Gastroesophageal sphincter (tissue), 4 donors: Measurements from ENCODE around the gene CTIF. TPM values are rescaled to one million over a fixed set of nuclear protein-coding genes. Genes with fewer than 3 reads are reported as not detected.

Experiments used
- ATAC-seq: fragments of 150-250 bp; one replicate; pipeline ENCODE4 v1.9.1; 2016; ENCODE audit warnings: mild to moderate bottlenecking, moderate library complexity
- H3K27ac ChIP-seq, 4 donors: fragments of 200-600 bp; sonication (generic) in 3 of 4; 1 replicate in 3 of 4; 2 replicates in 1 of 4; pipeline ENCODE4 v1.5.1; 2016 to 2019
- H3K27me3 ChIP-seq: fragments of 200-600 bp; sonication (generic); one replicate; pipeline ENCODE4 v1.5.1; 2019
- H3K36me3 ChIP-seq, 2 donors: fragments of 200-600 bp; sonication (generic); one replicate each; pipeline ENCODE4 v1.5.1; 2019; ENCODE audit warnings: control low read depth in 1 of 2
- H3K4me1 ChIP-seq, 3 donors: fragments of 200-600 bp; sonication (generic); 1 replicate in 2 of 3; 2 replicates in 1 of 3; pipeline ENCODE4 v1.5.1; 2016 to 2019; ENCODE audit warnings: control low read depth in 2 of 3
- H3K4me3 ChIP-seq, 2 donors: fragments of 200-600 bp; sonication (generic); one replicate each; pipeline ENCODE4 v1.5.1; 2019; ENCODE audit warnings: mild to moderate bottlenecking in 1 of 2, moderate library complexity in 1 of 2
- H3K9me3 ChIP-seq, 3 donors: fragments of 200-600 bp; sonication (generic); one replicate each; pipeline ENCODE4 v1.5.1; 2017 to 2019; ENCODE audit warnings: control low read depth in 2 of 3
- EP300 ChIP-seq: sonication (generic); formaldehyde crosslinking; IDR thresholded peaks from one replicate; pipeline ENCODE4 v1.6.1; 2017; ENCODE audit warnings: antibody characterized with exemption, mild to moderate bottlenecking
- POLR2A ChIP-seq, 2 donors: fragments of 450-650 bp; IDR thresholded peaks; one replicate each; pipeline ENCODE4 v1.6.1; 2017; ENCODE audit warnings: antibody characterized with exemption in 2 of 2, mild to moderate bottlenecking in 2 of 2, moderate library complexity in 1 of 2
- POLR2AphosphoS5 ChIP-seq: sonication (generic); formaldehyde crosslinking; IDR thresholded peaks from one replicate; pipeline ENCODE4 v1.6.1; 2017; ENCODE audit warnings: antibody characterized with exemption
- WGBS, 2 donors: methylation state at CpG; one replicate each; pipeline ENCODE4 v1.1.5; 2018; ENCODE audit warnings: low coverage in 1 of 2; 5-methylcytosine and 5-hydroxymethylcytosine counted together
- total RNA-seq, 4 donors: library from RNA; depleted of rRNA; stranded (reverse); fragments of >200 nt; gene quantifications; one replicate each; pipeline ENCODE4 v1.1.0, GENCODE V29; 2016
- TF ChIP-seq, protein P1 (sequence below), 4 experiments: fragments of 200-600 bp in 2 of 4; fragments of 450-650 bp in 2 of 4; sonication (generic) in 1 of 4; IDR thresholded peaks; one replicate each; pipeline ENCODE4 v1.5.1; 2017 to 2019; ENCODE audit warnings: antibody characterized with exemption in 4 of 4, mild to moderate bottlenecking in 2 of 4, moderate library complexity in 2 of 4

Gene CTIF
- total RNA-seq, 4 donors from 2014 or later: 31.4 to 124 (median 78.1) TPM

GRCh38 chr18:48542513-48543181 is 3.8 kb downstream of the CTIF start:
- ATAC-seq: no peak
- 88 to 89% methylated on average over 3 to 7 of the region's 7 CpGs for WGBS, 2 donors
- TF ChIP-seq EP300 (no peak), POLR2A (IDR thresholded peaks at IDR 0.05) (no peak), POLR2AphosphoS5 (no peak)
- TF ChIP-seq, protein P1, sequence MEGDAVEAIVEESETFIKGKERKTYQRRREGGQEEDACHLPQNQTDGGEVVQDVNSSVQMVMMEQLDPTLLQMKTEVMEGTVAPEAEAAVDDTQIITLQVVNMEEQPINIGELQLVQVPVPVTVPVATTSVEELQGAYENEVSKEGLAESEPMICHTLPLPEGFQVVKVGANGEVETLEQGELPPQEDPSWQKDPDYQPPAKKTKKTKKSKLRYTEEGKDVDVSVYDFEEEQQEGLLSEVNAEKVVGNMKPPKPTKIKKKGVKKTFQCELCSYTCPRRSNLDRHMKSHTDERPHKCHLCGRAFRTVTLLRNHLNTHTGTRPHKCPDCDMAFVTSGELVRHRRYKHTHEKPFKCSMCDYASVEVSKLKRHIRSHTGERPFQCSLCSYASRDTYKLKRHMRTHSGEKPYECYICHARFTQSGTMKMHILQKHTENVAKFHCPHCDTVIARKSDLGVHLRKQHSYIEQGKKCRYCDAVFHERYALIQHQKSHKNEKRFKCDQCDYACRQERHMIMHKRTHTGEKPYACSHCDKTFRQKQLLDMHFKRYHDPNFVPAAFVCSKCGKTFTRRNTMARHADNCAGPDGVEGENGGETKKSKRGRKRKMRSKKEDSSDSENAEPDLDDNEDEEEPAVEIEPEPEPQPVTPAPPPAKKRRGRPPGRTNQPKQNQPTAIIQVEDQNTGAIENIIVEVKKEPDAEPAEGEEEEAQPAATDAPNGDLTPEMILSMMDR (IDR thresholded peaks at IDR 0.05): no peak
- Histone ChIP-seq H3K4me1 (peaks cover 12 to 72% (median 31%) of the 10 kb centered on the region in 3 donors), H3K4me3 (no peak overlapping the region), H3K9me3 (no peaks in the 10 kb centered on the region), H3K27me3 (no peaks in the 10 kb centered on the region), H3K36me3 (no peaks in the 10 kb centered on the region), H3K27ac (peak overlapping the region in 3 of 4 donors; percentile 83 to 94 (median 87))

GRCh38 chr18:48543228-48543627 is 4.4 kb downstream of the CTIF start:
- peaks cover 12 to 73% (median 34%) of the 10 kb centered on the region in 3 donors for H3K4me1 ChIP-seq
- TF ChIP-seq EP300 (no peak), POLR2AphosphoS5 (no peak), POLR2A (IDR thresholded peaks at IDR 0.05) (no peak)
- TF ChIP-seq, protein P1 (IDR thresholded peaks at IDR 0.05): no peak
- H3K27ac ChIP-seq: peak overlapping the region in 3 of 4 donors; percentile 83 to 94 (median 87)
- no peak for ATAC-seq
- H3K9me3 ChIP-seq: no peaks in the 10 kb centered on the region
- 20 to 74% methylated on average over 1 to 5 of the region's 8 CpGs for WGBS, 2 donors
- no peaks in the 10 kb centered on the region for H3K36me3 ChIP-seq
- no peak overlapping the region for H3K4me3 ChIP-seq
- no peaks in the 10 kb centered on the region for H3K27me3 ChIP-seq

GRCh38 chr18:48544116-48544515 is 5.3 kb downstream of the CTIF start:
- H3K4me1 ChIP-seq: peaks cover 15 to 79% (median 41%) of the 10 kb centered on the region in 3 donors
- H3K27ac ChIP-seq: peak overlapping the region in 3 of 4 donors; percentile 83 to 94 (median 87)
- no peak for ATAC-seq
- no peaks in the 10 kb centered on the region for H3K36me3 ChIP-seq
- no peaks in the 10 kb centered on the region for H3K27me3 ChIP-seq
- no peaks in the 10 kb centered on the region for H3K9me3 ChIP-seq
- TF ChIP-seq, protein P1 (IDR thresholded peaks at IDR 0.05): no peak
- TF ChIP-seq EP300: no peak
- TF ChIP-seq POLR2AphosphoS5: no peak
- TF ChIP-seq POLR2A (IDR thresholded peaks at IDR 0.05): no peak
- no peak overlapping the region for H3K4me3 ChIP-seq
- 90 to 100% methylated on average over 2 to 3 of the region's 3 CpGs for WGBS, 2 donors

GRCh38 chr18:48544661-48545415 is 6.0 kb downstream of the CTIF start:
- H3K27ac ChIP-seq: peak overlapping the region; percentile 21 to 94 (median 85)
- TF ChIP-seq POLR2AphosphoS5 (no peak), EP300 (no peak), POLR2A (IDR thresholded peaks at IDR 0.05) (no peak)
- TF ChIP-seq, protein P1 (IDR thresholded peaks at IDR 0.05): no peak
- H3K27me3 ChIP-seq: no peaks in the 10 kb centered on the region
- peaks cover 15 to 83% (median 41%) of the 10 kb centered on the region in 3 donors for H3K4me1 ChIP-seq
- ATAC-seq: no peak
- H3K36me3 ChIP-seq: no peaks in the 10 kb centered on the region
- 87 to 93% methylated on average over 11 to 16 of the region's 16 CpGs for WGBS, 2 donors
- H3K9me3 ChIP-seq: no peaks in the 10 kb centered on the region
- no peak overlapping the region for H3K4me3 ChIP-seq
